GM21390 (cell line): ENCODE measurements around the gene KDM5B.

Experiments used
- ATAC-seq: cut with Tn5 transposase; IDR thresholded peaks from one replicate; pipeline ENCODE4 v1.9.1; 2021; ENCODE audit not compliant: unreplicated experiment

KDM5B gene

DNA sequence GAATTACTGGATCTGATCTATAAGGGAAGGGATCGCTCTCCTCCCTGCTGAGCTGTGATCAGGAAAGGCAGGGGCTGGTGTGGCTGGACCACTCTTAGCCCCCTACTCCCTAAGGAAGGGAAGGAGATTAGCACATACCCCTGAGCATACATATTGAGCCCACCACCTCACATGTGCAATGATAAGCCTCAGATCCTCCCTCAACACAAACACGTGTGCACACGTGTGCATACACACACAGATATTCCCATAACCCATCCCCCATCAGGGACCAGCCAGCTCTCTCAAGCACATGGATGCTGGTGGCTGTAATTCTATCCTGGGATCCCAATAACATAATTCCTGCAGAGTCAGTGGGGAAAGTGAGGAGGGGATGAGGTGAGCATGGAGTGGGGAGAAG lies 119.1 kb downstream of the KDM5B start:
- ATAC-seq, result no peak

DNA sequence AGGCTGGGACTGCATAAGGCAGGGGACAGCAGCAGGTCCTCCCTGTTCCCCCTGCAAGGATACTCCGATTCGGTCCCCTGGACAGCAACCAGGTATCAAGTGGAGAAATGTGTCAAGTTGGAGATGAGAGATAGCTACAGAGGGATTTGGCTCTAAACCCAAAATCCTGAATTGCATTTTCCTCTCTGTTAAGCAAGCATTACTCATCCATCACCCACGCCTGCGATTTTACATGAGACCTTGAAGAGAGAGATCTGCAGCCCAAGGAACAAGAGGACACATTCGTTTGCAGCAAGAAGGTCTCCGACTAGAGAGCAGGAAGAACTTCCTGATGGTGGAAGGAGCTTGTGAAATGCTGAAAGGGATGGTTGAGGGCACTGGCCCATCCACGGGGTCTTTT lies 119.8 kb downstream of the KDM5B start:
- ATAC-seq, result no peak

GRCh38 chr1:202687798-202688197 lies 120.4 kb downstream of the KDM5B start:
- no peak for ATAC-seq

GRCh38 chr1:202687370-202687769 lies 120.9 kb downstream of the KDM5B start:
- no peak for ATAC-seq

- no peak for ATAC-seq
These were observed 122.6 kb downstream of the KDM5B start for GRCh38 chr1:202685641-202686040.

- no peak for ATAC-seq
These were observed 123.5 kb downstream of the KDM5B start for GRCh38 chr1:202684716-202685115.

- no peak for ATAC-seq
These were observed 125.2 kb downstream of the KDM5B start for GRCh38 chr1:202683029-202683428.

DNA sequence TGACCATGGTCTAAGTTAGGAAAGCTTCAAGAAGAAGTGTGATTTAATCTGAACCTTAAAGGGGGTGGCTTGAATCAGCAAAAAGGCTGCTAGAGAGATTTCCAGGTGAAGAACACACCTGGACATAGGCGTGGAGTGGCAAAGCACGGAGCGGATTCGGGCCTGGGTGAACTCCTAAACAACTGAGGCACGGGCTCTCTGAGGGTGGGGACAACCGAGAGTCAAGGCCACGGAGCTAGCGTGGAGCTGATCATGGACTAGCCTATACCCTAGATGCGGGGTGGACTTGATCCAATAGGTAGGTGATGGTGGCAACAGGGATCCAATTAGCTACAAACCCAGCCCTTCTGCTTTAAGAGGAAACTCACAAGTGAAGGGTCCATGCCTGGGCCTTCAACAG lies 125.7 kb downstream of the KDM5B start:
- ATAC-seq, result no peak

- ATAC-seq, result no peak
These were observed 126.3 kb downstream of the KDM5B start for GRCh38 chr1:202681736-202682420.

GRCh38 chr1:202680586-202681352 lies 127.5 kb downstream of the KDM5B start:
- no peak for ATAC-seq

GRCh38 chr1:202679406-202680177 lies 128.6 kb downstream of the KDM5B start:
- no peak for ATAC-seq

GRCh38 chr1:202677433-202677832 lies 130.8 kb downstream of the KDM5B start:
- ATAC-seq, result no peak
